ENCODE data around the gene TEPSIN.

TEPSIN gene

DNA sequence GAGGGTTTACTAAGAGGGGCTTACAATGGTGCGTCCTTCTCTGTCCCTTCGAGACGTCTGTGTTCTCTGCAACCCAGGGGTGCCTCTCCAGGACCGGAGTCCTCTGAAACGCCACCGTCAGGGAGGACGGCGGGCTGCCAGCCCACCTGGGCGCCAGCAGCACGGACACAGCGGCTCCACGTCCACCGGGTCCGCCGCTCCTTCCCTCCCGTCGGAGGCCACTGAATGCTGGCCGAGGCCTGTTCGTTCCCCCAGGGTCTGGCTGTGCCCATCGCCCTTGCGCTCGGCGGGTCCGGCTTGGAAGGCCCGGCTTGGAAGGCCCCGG, 403 bp downstream of the TEPSIN start:
- no peaks in the 10 kb centered on the region for H3K9me3 ChIP-seq (ENCODE audit: control insufficient read depth, insufficient read depth, low read length)
- peak overlapping the region; percentile 60 for H3K9ac ChIP-seq (ENCODE audit: low read depth, low read length)
- H3K4me3 ChIP-seq (ENCODE audit: low read depth, low read length), result peak overlapping the region; percentile 72
- peaks cover 7% of the 10 kb centered on the region for H3K36me3 ChIP-seq (ENCODE audit: control insufficient read depth, insufficient read depth, low read length)
- H3K27me3 ChIP-seq (ENCODE audit: control insufficient read depth, insufficient read depth, low read length), result no peaks in the 10 kb centered on the region
- peaks cover 5% of the 10 kb centered on the region for H3K4me1 ChIP-seq (ENCODE audit: control insufficient read depth, insufficient read depth, low read length)

- no peaks in the 10 kb centered on the region for H3K27me3 ChIP-seq (ENCODE audit: control insufficient read depth, insufficient read depth, low read length)
- H3K4me3 ChIP-seq (ENCODE audit: low read depth, low read length), result peak overlapping the region; percentile 72
- H3K4me1 ChIP-seq (ENCODE audit: control insufficient read depth, insufficient read depth, low read length), result peaks cover 3% of the 10 kb centered on the region
- peak overlapping the region; percentile 60 for H3K9ac ChIP-seq (ENCODE audit: low read depth, low read length)
- H3K36me3 ChIP-seq (ENCODE audit: control insufficient read depth, insufficient read depth, low read length), result peaks cover 10% of the 10 kb centered on the region
- H3K9me3 ChIP-seq (ENCODE audit: control insufficient read depth, insufficient read depth, low read length), result no peaks in the 10 kb centered on the region
Observed at GRCh38 chr17:81237591-81238489, 1.0 kb downstream of the TEPSIN start.

DNA sequence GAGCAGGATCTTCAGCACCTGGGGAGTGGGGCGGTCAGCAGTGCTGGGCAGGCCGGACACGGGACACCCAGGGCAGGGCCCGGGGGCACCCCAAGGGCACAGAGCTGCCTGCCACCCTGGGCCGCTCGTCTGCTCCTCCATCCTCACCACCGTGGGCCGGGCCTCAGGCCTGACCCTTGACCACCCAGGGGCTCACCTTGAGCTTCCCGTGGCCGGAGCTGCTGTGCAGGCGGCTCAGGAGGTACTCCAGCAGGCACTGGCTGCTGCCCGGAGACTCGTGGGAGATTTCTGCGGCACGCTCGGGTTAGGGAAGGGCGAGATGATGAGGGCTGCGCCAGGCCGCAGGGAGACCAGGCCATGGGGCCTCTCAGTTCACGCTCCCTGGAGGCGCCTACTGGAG, 2.1 kb downstream of the TEPSIN start:
- Histone ChIP-seq H3K4me3 (ENCODE audit: low read depth, low read length) (no peak overlapping the region), H3K27me3 (ENCODE audit: control insufficient read depth, insufficient read depth, low read length) (no peaks in the 10 kb centered on the region), H3K9ac (ENCODE audit: low read depth, low read length) (no peak overlapping the region), H3K4me1 (ENCODE audit: control insufficient read depth, insufficient read depth, low read length) (no peaks in the 10 kb centered on the region), H3K9me3 (ENCODE audit: control insufficient read depth, insufficient read depth, low read length) (no peaks in the 10 kb centered on the region), H3K36me3 (ENCODE audit: control insufficient read depth, insufficient read depth, low read length) (peaks cover 15% of the 10 kb centered on the region)

DNA sequence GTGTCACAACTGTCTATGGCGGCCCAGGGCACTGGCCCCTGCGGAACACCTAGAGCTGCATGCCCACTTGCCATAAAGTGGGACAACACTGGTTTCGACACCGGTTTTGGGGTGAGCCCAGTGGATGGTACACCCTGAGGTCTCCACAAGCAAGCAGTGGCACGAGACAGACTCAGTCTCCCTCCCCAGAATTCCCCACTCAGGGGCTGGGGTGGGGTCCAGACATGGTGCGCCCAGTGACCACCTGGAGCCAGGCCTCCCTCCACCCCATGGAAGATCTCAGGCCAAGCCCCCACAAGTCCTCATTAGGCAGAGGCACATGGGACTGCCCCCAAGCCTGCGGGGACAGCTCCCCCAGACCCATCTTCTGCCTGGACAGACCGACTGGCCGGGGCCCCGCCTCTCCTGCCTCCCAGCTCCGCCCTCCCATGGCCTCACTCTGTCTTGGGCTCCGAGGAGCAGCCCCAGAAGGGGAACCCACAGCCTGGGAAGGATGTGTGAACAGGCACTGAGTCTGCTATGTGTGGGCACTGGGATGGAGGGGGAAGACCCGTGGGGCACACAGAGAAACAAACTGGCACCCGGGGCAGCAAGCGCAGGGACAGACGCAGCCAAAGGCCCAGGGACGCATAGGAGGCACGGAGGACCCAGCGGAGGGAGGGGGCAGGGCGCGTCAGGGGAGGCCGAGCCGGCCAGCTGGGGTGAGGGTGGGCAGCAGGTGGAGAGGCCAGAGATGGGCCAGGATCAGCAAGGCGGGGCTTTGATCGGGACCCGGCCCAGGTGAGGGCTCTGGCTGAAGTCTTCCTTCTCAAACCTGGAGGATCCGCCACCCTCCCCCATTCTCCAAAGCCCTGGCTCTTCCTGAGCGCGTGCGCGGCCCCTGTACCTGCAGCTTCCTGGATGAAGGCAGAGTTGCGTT, 2.8 kb downstream of the TEPSIN start:
- no peaks in the 10 kb centered on the region for H3K4me1 ChIP-seq (ENCODE audit: control insufficient read depth, insufficient read depth, low read length)
- no peaks in the 10 kb centered on the region for H3K9me3 ChIP-seq (ENCODE audit: control insufficient read depth, insufficient read depth, low read length)
- H3K36me3 ChIP-seq (ENCODE audit: control insufficient read depth, insufficient read depth, low read length), result peaks cover 16% of the 10 kb centered on the region
- H3K4me3 ChIP-seq (ENCODE audit: low read depth, low read length), result no peak overlapping the region
- H3K9ac ChIP-seq (ENCODE audit: low read depth, low read length), result no peak overlapping the region
- no peaks in the 10 kb centered on the region for H3K27me3 ChIP-seq (ENCODE audit: control insufficient read depth, insufficient read depth, low read length)

DNA sequence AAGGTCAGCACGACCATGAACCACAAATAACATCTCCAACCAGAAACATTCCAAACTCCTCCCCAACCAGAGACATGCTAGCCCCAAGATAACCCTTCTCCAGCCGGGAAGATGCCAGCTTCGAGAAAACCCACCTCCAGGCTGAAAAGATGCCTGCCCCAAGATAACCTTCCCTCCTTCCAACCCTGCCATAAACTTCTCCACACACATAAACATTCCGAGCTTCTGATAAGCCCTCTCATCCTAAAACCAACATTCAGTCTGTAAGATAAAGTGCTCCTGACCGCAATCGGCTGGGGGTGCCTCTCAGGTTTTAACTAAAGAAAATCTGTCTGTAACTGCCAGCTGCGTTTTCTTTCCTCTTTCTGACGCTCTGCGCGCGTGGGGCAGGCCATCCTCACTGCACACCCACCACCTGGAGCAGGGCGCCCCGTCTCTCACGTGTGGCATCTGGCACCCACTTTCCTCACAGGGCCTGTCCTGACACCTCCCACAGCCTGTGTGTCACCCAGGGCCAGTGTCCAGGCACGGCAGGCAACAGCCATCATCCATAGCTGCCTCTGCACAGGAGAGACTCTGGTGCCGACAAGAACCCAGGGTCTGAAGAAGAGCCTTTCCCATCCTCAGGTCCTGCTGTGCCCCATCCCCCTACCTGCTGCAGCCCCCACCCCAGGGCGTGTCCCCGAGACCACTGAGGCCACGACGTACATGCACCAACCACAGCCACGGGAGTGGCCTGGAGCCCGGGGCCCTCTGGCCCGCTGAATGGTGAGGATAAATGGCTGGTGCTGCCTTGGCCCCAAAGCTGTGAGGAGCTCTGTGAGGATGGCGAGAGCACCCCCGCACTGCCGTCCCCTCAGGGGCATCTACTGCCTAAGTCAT, 3.7 kb downstream of the TEPSIN start:
- Histone ChIP-seq H3K36me3 (ENCODE audit: control insufficient read depth, insufficient read depth, low read length) (peaks cover 17% of the 10 kb centered on the region), H3K27me3 (ENCODE audit: control insufficient read depth, insufficient read depth, low read length) (no peaks in the 10 kb centered on the region), H3K9ac (ENCODE audit: low read depth, low read length) (no peak overlapping the region), H3K4me3 (ENCODE audit: low read depth, low read length) (no peak overlapping the region), H3K9me3 (ENCODE audit: control insufficient read depth, insufficient read depth, low read length) (no peaks in the 10 kb centered on the region), H3K4me1 (ENCODE audit: control insufficient read depth, insufficient read depth, low read length) (no peaks in the 10 kb centered on the region)

- Histone ChIP-seq H3K27me3 (ENCODE audit: control insufficient read depth, insufficient read depth, low read length) (no peaks in the 10 kb centered on the region), H3K9me3 (ENCODE audit: control insufficient read depth, insufficient read depth, low read length) (no peaks in the 10 kb centered on the region), H3K4me1 (ENCODE audit: control insufficient read depth, insufficient read depth, low read length) (no peaks in the 10 kb centered on the region), H3K36me3 (ENCODE audit: control insufficient read depth, insufficient read depth, low read length) (peaks cover 21% of the 10 kb centered on the region), H3K4me3 (ENCODE audit: low read depth, low read length) (no peak overlapping the region), H3K9ac (ENCODE audit: low read depth, low read length) (no peak overlapping the region)
Observed at GRCh38 chr17:81234506-81234855, 4.4 kb downstream of the TEPSIN start.

DNA sequence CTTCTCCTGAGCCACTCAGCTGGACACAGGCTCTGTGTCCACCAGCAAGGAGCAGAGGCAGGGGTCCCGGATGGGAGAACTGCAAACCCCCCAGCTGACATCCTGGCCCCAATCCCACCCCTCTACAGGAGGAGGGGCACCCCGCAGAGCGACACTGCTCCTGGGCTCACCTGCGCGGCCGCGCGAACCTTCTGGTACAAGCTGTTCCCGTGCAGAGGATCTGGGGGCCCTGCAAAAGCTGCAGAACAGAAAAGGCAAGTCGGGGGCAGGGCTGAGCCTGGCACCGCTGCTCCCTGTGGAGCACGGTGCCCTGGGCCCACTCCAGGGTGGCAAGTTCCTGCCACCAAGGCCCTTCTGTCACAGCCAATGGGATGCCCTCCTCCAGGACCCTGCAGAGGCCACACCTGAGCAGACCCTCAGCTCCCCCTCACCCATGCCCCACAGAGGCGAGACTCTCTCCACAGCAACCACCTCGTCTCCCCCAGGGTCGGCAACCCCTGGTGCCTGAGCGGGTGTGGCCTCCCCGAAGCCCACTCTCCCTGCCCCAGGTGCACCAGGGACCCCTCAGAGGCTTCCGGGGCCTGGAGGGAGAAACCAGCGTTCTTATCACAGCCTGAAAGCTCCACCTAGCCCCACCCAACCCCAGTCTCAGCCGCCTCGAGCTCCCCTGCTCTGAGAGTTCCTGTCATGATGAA, 4.9 kb downstream of the TEPSIN start:
- Histone ChIP-seq H3K27me3 (ENCODE audit: control insufficient read depth, insufficient read depth, low read length) (no peaks in the 10 kb centered on the region), H3K36me3 (ENCODE audit: control insufficient read depth, insufficient read depth, low read length) (peaks cover 21% of the 10 kb centered on the region)

DNA sequence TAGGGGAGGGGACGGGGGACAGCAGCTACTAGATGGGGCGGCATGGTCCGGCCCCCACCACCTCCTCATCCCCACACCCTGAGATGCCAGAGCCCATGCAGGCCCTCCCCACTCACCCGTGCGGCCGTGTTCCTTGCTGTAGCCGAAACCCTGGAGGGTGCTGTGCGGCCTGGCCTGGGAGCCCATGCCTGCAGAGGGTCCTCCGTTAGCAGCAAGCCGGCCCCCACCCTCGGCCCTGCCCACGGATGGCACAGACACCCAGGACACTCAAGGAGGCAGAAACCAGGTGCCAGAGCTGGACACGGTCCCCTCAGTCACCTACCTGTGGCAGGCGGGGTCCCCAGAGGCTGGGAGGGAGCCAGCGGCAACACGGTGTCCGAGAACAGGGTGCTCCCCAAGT, 5.5 kb downstream of the TEPSIN start:
- Histone ChIP-seq H3K4me1 (ENCODE audit: control insufficient read depth, insufficient read depth, low read length) (no peaks in the 10 kb centered on the region), H3K4me3 (ENCODE audit: low read depth, low read length) (no peak overlapping the region), H3K9me3 (ENCODE audit: control insufficient read depth, insufficient read depth, low read length) (no peaks in the 10 kb centered on the region), H3K9ac (ENCODE audit: low read depth, low read length) (no peak overlapping the region), H3K27me3 (ENCODE audit: control insufficient read depth, insufficient read depth, low read length) (no peaks in the 10 kb centered on the region), H3K36me3 (ENCODE audit: control insufficient read depth, insufficient read depth, low read length) (peaks cover 21% of the 10 kb centered on the region)

More for the DNA sequence above, 4.9 kb downstream of the TEPSIN start:
- Histone ChIP-seq H3K9me3 (ENCODE audit: control insufficient read depth, insufficient read depth, low read length) (no peaks in the 10 kb centered on the region), H3K4me1 (ENCODE audit: control insufficient read depth, insufficient read depth, low read length) (no peaks in the 10 kb centered on the region), H3K9ac (ENCODE audit: low read depth, low read length) (no peak overlapping the region), H3K4me3 (ENCODE audit: low read depth, low read length) (no peak overlapping the region)

DNA sequence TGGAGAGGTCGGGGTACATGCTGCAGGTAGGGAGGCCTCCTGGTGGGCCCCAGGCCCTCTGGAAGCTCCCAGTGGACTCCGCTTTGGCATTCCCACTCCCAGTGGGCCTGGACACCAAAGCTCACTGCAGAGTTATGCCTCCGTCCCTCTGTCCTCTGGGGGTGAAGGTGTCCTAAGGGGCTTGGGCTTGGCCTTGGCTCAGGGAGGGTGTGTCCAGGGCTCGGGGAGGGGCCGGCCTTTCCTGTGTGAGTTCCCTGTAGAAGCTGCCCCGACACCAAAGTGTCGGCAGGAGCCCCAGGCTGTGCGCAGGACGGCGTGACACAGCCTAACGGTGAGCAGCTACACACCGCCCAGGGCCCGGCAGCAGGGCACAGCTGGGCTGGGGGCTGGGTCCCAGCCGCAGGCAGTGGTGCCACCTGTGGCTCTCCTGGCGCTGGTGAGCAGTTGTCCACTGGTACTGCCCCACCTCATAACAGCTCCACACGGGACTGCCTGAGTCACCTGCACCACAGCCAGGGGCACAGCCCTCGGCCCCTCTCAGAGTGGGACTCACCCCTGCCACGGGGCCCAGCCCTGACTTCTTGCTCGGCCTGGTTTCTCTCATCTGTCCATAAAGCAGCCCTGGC, 6.1 kb downstream of the TEPSIN start:
- peaks cover 21% of the 10 kb centered on the region for H3K36me3 ChIP-seq (ENCODE audit: control insufficient read depth, insufficient read depth, low read length)
- H3K4me3 ChIP-seq (ENCODE audit: low read depth, low read length), result no peak overlapping the region
- H3K27me3 ChIP-seq (ENCODE audit: control insufficient read depth, insufficient read depth, low read length), result no peaks in the 10 kb centered on the region
- H3K4me1 ChIP-seq (ENCODE audit: control insufficient read depth, insufficient read depth, low read length), result no peaks in the 10 kb centered on the region
- no peak overlapping the region for H3K9ac ChIP-seq (ENCODE audit: low read depth, low read length)
- no peaks in the 10 kb centered on the region for H3K9me3 ChIP-seq (ENCODE audit: control insufficient read depth, insufficient read depth, low read length)

GRCh38 chr17:81231766-81232581, 6.9 kb downstream of the TEPSIN start:
- Histone ChIP-seq H3K4me1 (ENCODE audit: control insufficient read depth, insufficient read depth, low read length) (no peaks in the 10 kb centered on the region), H3K36me3 (ENCODE audit: control insufficient read depth, insufficient read depth, low read length) (peaks cover 21% of the 10 kb centered on the region), H3K4me3 (ENCODE audit: low read depth, low read length) (no peak overlapping the region), H3K9ac (ENCODE audit: low read depth, low read length) (no peak overlapping the region), H3K27me3 (ENCODE audit: control insufficient read depth, insufficient read depth, low read length) (no peaks in the 10 kb centered on the region), H3K9me3 (ENCODE audit: control insufficient read depth, insufficient read depth, low read length) (no peaks in the 10 kb centered on the region)
